ENCODE results near the gene PNLIPRP2.

Gene PNLIPRP2

DNA sequence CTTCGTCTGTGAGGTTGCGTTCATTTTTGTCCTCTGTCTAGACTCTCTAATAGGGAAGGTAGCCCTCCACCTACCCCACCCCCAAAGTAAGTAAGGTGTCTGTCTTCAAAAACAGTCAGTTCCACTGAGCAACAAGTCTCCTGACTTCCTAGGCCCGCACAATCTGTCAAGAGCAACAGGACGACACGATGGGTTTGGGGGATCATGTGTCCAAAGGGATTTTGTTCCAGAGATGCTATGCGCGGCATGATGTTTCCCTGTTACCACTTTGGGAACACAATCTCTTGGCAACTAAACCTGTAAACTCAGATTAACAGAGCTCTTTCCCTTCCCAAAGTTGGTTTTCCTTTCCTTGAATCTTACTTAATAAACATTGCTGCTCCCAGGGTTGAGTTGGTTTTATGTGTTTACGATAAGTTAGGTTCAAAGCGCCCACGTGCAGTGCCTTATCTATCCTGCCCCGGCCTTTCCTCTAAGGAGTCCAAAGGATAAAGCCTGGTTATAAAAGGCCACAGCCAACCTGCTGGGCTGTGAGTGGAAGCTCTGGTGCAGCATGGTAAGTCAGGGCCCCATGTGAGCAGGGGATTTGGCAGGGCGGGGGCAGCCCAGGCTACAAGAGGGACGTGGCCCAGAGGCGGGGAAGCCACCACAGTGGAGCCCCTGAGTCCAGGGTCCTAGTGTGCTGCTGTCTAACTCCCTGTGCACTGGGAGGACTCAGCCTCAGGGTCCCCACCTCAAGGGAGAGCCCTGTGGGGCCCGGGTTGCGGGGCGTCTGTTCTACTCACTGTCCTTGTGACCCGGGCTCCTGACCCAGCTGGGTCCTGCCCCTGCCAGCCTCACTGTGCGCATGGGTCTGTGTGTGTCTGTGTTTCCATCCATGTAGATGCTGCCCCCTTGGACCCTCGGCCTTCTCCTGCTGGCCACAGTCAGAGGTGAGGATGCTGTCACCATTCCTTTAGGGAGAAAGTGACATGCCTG is at the start of gene PNLIPRP2:
Gene PNLIPRP2, plus strand, starts transcription at position 531 of the 978 bp plus-strand sequence.
- TF ChIP-seq, protein P1, sequence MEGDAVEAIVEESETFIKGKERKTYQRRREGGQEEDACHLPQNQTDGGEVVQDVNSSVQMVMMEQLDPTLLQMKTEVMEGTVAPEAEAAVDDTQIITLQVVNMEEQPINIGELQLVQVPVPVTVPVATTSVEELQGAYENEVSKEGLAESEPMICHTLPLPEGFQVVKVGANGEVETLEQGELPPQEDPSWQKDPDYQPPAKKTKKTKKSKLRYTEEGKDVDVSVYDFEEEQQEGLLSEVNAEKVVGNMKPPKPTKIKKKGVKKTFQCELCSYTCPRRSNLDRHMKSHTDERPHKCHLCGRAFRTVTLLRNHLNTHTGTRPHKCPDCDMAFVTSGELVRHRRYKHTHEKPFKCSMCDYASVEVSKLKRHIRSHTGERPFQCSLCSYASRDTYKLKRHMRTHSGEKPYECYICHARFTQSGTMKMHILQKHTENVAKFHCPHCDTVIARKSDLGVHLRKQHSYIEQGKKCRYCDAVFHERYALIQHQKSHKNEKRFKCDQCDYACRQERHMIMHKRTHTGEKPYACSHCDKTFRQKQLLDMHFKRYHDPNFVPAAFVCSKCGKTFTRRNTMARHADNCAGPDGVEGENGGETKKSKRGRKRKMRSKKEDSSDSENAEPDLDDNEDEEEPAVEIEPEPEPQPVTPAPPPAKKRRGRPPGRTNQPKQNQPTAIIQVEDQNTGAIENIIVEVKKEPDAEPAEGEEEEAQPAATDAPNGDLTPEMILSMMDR (IDR thresholded peaks at IDR 0.05; ENCODE audit: control insufficient read depth, extremely low read depth, insufficient read depth) = no peak
- H3K4me3 ChIP-seq (ENCODE audit: low read depth, low read length) = no peak within 1 kb of the TSS
- DNase-seq (ENCODE audit: low read depth) = no peak

DNA sequence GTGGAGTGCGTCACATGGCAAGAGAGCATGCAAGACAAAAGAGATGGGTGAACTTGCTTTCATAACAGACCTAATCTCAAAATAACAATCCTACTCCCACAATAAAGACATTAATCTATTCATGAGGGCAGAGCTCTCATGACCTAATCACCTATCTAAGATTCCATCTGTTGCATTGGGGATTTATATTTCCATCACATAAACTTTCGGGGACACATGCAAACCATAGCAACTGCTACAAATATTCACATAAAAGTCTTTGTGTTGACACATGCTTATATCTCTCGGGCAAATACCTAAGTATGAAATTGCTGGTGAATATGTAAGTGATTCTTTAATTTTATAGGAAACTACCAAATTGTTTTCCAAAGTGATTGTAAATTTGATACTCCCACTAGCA is 46.0 kb upstream of the PNLIPRP2 start:
- no peak overlapping the region for H3K4me3 ChIP-seq (ENCODE audit: low read depth, low read length)
- no peak for DNase-seq (ENCODE audit: low read depth)
- TF ChIP-seq, protein P1 (IDR thresholded peaks at IDR 0.05; ENCODE audit: control insufficient read depth, extremely low read depth, insufficient read depth) = no peak

DNA sequence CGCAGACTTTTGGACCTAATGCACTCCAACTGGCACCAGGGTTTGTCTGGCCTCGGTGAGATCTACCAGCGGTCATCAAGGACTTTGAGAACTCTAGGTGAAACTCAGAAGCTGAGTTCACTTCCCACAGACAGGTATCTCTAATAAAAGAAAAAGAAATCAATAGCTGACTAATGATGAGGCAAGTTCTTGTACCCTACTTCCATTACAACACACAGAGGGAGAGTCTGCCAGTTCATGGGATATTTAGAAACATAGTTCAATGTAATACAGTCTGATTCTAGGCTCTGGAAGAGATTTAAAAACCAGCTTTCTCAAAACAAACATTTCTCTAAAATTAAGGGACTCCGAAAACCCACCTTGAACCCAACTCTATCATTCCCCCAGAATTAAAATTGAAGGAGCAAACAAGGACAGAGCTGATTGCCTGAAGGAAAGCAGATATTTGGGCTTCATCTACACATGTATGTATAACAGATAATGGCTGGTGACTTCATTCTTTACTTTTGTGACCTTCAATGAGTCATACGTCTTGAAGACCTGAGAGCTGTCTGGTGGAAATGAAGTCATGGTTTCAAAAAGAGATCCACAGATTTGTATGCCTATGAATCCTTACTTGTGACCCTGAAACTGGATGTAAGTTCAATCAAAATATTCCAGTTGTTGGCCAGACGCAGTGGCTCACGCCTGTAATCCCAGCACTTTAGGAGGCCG is 32.7 kb upstream of the PNLIPRP2 start:
- no peak for DNase-seq (ENCODE audit: low read depth)
- TF ChIP-seq, protein P1 (IDR thresholded peaks at IDR 0.05; ENCODE audit: control insufficient read depth, extremely low read depth, insufficient read depth) = no peak
- no peak overlapping the region for H3K4me3 ChIP-seq (ENCODE audit: low read depth, low read length)

DNA sequence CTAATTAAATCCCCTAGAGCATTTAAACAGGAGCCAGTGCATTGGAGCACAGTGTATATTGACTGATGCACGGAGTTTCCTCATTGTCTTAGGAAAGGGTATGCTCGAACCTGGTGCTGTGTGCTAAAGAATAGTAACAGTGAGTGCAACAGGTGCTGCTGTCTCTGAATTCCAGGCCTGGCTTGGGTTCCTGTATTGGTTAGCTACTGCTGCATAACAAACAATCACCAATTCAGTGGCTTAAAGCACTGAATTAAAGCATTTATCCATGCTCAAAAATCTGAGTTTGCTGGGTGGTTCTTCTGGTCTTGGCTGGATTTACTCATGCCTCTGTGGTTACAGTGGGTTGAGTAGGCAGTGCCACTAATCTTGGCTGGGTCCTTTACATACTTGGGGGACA is 31.8 kb upstream of the PNLIPRP2 start:
- TF ChIP-seq, protein P1 (IDR thresholded peaks at IDR 0.05; ENCODE audit: control insufficient read depth, extremely low read depth, insufficient read depth) = no peak
- no peak for DNase-seq (ENCODE audit: low read depth)
- H3K4me3 ChIP-seq (ENCODE audit: low read depth, low read length) = no peak overlapping the region

DNA sequence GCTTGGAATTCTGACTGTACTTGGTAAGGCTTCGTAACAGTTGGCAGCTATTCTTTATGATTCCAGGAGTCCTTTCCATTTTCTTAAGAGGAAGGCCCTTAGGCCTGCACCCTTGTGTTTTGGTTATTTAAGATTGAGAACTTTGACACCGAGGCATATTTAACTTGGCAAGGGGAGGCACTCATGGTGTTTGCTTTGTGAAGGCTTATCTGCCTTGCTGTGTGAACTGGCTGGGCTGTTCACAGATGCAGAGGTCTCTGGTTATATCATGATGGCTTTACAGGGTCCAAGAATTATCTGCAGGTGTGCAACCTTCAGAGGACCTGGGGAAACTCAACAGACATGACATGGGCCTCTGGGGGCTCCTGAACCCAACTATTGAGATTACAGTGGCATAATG is 30.8 kb upstream of the PNLIPRP2 start:
- TF ChIP-seq, protein P1 (IDR thresholded peaks at IDR 0.05; ENCODE audit: control insufficient read depth, extremely low read depth, insufficient read depth) = no peak
- DNase-seq (ENCODE audit: low read depth) = peak; percentile 70
- no peak overlapping the region for H3K4me3 ChIP-seq (ENCODE audit: low read depth, low read length)

DNA sequence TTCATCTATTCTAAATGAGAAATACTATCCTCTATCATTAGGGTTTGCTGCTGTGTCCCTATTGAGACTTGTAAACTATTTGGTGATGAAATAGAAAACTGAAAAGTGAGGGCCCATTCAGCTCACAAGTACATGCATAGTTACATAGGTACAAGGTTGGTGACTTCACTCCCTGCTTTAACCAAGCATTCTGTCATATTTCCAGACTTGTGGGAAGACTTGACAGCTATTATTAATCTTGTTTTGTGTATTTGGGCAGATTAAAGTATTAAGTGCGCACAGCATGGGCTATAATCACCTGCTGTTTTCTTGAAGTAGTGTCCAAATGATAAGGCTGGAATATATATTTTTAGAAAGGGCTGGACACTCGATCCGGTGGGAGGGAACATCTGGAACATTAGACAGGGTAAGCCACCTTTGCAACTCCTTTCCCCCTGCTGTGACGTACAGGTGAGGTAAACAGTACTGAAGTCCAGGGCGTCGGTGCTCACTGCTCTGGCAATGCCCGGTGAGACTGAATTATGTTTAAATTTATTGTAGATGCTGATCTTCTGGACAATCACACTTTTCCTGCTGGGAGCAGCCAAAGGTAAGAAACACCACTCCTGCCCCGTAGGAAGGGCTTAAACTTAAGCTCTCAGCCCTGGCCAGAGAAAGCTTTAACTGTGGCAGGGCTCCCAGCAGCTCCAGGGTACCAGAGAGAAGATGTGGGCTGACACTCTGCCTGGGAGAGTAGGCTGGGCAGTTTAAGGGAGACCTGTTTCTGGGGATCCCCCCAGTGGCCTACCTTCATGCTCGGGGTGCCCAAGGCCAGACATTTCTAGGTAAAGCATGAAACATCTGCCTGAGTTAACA is 29.9 kb upstream of the PNLIPRP2 start, which contains the start of gene PNLIPRP1:
Gene PNLIPRP1, plus strand, starts transcription at position 370 of the 855 bp plus-strand sequence. Its CDS starts 171 bp downstream, at position 541.
- TF ChIP-seq, protein P1 (IDR thresholded peaks at IDR 0.05; ENCODE audit: control insufficient read depth, extremely low read depth, insufficient read depth) = no peak
- H3K4me3 ChIP-seq (ENCODE audit: low read depth, low read length) = no peak within 1 kb of the TSS
- no peak for DNase-seq (ENCODE audit: low read depth)

Measured in LNCaP clone FGC (cell line).